Panc1 (cell line): ENCODE results near the gene RNU1-4.

Source experiments
- CTCF ChIP-seq: fragments of 450-650 bp; IDR thresholded peaks from 2 replicates; pipeline ENCODE4 v1.5.1; 2017; ENCODE audit warnings: mild to moderate bottlenecking
- POLR2AphosphoS5 ChIP-seq: IDR thresholded peaks from 2 replicates; pipeline ENCODE4 v1.6.1; 2012; ENCODE audit warnings: mild to moderate bottlenecking, low read depth, low read length, moderate library complexity
- REST ChIP-seq, 2 experiments: IDR thresholded peaks; 2 replicates each; pipeline ENCODE4 v1.6.1; 2011 to 2012; ENCODE audit warnings: low read depth in 2 of 2, control low read depth in 1 of 2, low read length in 1 of 2, mild to moderate bottlenecking in 1 of 2, moderate library complexity in 1 of 2; ENCODE audit not compliant: insufficient read depth in 1 of 2
- SIN3A ChIP-seq: IDR thresholded peaks from 2 replicates; pipeline ENCODE4 v1.6.1; 2012; ENCODE audit warnings: low read depth, mild to moderate bottlenecking, low read length, moderate library complexity, borderline replicate concordance; ENCODE audit not compliant: insufficient read depth
- TCF7L2 ChIP-seq: IDR thresholded peaks from 2 replicates; pipeline ENCODE4 v1.6.1; 2011; ENCODE audit warnings: mild to moderate bottlenecking, low read depth, low read length, inconsistent platforms

GRCh38 chr1:16724718-16725438 is 15.4 kb upstream of the RNU1-4 start:
- no peak for TF ChIP-seq CTCF
- TF ChIP-seq POLR2AphosphoS5 = no peak
- no peak for TF ChIP-seq REST (IDR thresholded peaks at IDR 0.05; ENCODE audit: insufficient read depth in 1 of 2, low read depth in 2 of 2, low read length in 1 of 2)
- no peak for TF ChIP-seq SIN3A
- no peak for TF ChIP-seq TCF7L2
